Islet precursor cell (in vitro differentiated cells): ENCODE results near the gene PALMD.

Source experiments
- DNase-seq: peaks from one replicate; pipeline ENCODE4 v3.0.0-alpha.2; 2018

The PALMD gene

DNA sequence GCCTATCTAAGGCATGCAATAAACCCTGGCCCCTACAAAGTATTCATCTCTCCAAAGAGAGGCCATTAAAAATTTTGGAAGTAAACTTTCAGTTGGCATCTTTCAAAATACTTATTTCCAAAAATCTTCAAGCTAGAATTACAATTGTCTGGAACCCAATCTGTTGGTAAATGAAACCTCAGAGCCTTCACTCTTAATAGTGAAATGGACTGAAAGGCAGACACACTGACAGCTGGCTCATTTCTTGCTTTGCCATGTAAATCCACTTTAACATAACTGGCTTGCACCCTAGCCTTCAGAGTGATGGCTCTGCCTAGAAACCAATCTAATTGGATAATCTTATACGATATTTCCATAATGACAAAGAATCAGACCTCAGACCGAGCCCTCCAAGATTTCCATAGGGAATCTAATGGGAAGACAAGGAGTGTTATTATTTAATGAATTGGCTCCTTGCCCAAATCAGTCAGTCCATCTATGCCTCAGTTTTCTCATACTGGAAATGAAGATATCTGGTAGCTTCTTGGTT is 9.2 kb upstream of the PALMD start:
- no peak for DNase-seq

DNA sequence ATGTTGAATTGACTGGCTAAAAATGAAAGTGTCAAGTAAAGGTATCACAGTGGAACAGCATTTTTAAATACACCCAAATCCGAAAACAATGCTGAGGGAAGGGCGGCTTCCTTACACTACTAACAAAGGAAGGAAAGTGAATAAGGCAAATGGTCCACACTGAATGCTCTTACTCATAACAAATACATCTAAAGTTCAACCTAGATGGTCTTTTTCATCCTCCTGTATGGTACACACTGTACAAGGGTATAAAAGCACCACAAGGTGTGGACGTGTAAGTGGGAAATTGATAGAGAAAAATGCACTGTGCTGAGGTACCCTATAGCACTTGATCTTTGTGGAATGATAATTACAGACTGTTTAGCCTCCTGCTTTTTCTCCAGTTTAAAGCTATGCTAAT is 7.1 kb upstream of the PALMD start:
- DNase-seq, result no peak

DNA sequence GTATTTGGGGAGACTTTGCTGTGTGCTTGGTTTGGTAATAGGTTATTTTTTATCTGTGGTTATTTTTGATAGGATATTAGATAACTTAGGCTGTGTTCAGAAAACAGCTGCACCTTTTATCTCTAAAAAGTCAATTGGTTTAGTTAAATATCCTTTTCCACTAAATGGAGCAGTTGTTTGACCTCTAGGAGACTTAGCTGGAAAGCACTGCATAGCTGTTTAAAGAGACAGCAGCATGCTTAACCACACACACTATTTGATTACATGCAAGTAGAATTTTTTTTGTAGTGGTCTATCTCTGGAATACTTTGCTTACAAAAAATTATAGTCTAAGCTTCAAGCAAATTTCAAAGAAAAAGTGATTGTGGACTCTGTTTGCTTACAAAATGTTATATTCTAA is 6.5 kb upstream of the PALMD start:
- DNase-seq, result no peak

DNA sequence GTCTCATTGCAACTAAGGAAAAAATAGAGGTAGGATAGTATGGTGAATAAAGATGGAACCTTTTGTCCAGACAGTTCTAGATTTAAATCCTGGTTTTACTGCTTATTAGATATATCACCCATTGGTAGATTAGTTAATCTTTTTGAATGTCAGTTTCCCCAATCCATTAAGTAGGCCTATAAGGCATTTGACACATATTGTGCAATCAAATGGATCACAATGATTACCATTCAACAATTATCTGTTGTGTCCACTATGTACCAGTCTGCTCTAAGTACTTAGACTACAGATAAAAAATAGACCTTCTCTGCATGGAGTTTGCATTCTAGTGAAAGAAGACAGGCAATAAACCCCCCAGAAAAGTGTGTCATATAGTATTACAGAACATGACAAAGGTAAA is 6.0 kb upstream of the PALMD start:
- DNase-seq, result no peak

DNA sequence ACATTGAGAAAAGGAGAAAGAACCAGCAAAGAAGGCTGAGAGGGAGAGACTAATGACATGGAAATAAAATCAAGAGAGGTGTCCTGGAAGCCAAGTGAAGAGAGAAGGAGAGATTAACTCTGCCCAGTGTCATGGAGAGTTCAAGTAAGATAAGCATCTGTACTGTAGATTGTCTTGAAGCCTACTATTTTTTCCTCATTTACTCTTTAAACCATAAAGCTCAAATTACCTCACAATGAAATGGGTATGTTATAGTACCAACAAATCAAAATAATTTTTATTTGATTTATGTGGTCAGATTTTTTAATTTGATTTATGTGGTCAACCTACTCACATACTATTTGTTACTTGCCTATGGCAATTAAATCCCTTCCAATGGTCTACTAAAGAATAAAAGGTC is 5.2 kb upstream of the PALMD start:
- DNase-seq, result no peak

DNA sequence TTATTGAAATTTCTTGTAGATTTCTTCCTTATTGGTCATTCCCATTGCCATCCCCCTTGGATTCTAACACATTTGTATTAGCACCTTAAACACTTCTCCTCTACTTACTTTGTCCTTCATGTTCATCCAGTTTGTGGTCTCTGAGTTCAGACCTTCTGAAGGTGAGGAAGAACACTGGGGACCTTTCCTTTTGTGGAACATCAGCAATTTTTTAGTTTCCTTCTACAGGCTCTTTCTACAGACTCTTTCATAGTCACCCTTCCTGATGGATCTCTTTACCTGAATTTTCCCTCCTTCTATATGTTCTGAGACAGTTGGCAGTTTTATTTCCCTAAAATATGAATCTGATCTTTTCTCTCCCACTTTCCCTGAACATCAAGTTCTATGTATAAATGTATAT is 4.4 kb upstream of the PALMD start:
- no peak for DNase-seq

DNA sequence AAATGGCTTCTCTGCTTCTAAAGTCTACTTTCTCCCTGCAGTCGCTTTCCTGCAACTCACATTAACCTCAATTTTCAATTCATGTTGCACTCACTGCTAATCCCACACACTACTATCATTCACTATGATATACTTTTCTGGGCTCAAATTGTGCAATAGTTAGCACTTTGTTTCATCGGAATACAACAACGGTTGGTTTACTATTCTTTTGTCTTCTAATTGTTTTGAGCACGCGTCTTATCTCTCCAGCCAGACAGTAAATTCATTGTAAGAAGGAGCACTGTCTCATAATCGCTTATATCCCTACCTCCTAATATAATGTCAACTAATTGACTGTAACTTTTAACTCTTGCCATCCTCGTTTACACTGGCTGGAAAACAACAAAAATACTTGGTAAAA is 3.9 kb upstream of the PALMD start:
- DNase-seq, result no peak

DNA sequence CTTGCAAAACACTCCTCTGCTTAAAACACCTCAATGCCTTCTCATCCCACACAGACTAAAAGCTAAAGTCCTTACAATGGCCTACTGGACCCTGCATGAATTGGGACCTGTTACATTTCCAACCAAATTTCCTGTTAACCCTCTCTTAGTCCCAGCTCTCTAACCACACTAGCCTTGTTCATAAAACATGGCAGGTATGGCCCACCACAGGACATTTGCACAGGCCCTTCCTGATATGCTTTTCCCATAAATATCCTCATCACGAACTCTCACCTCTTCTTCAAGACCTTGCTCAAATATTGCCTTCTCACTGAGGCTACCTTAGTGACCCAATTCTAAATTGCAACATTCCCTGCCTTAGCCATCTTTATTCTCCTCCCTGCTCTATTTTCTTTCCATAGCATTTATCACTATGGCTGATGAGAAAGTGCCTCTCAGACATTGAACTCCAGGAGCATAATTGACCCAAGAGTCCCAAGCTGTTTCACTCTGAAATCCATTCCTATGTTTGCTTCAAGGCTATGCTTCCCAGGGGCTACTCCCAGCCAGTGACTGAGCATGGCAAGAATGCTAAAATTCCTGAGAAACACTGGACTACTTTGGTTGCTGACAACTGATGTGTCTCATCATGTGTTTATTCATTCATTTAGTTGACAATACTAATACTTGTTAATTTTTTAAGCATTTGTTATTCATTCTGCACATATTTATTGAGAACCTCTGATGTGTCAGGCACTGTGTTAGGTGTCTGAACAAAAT is 2.7 kb upstream of the PALMD start:
- no peak for DNase-seq

DNA sequence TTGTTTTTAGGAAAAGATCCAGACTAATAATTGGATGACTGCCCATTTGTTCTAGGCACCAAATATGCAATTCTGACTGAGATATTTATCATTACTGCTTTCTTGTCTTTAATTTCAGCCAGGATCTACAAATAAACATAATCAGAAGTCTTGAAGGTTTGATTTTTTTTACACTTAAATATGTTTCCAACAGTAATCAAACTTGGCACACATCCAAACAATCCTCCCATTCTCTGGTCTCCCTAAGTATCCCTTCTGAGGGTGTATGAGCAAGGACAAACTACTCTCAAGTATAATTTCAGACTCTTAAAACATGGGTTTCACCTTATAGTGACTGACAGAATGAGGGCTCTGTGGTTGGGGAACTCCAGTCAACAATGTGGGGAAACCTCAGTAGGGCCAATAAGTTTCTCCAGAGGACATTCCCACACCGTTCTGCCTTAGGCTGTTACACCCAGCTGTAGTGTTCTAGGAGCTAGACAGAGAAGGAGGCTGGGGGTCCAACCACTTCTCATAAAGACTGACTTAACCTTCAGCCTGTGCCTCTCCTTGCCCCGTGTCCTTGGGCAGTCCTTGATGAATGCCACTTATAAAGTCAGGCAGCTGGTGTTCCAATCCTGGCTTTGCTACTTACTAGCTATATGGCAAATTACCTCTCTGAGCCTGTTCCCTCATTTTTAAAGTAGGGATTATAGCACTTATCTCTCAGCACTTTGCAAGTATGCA is 1.5 kb upstream of the PALMD start:
- no peak for DNase-seq

DNA sequence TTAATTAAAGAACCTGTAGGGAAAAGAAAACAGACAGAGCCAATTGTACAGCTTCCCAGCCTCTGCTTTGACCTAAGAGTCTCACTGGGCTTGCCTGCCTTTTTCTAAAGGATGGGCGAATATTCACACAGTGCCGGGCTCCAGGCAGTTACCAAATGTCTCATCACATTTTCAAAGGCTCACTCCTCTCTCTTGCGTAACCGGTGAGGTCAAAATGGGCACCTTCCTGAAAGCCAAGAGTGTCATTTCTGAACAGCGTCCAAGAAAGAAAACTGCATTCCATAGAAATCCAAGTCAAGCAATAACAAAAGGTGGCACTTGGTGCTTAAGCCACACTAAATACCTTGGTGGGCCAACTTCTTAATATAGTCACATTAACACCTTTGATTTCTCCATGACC is 710 bp upstream of the PALMD start:
- DNase-seq, result no peak

DNA sequence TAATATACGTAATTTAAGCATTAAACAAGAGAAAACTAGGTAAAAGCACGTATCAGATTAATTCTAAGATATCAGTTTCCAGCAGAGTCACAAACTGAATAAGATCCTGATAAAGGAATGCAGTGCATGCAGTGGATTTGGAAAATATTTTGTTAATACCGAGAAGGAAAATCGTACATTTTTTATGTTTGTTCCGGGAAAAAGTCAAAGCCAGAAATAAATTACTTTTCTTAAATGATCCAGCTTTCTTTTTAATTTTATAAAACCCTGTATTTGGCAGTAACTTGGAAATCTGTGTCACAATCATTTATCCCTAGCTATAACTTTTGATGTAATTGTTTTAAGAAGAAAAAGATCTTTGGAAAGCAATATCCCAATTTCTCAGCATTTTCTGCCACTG is 955 bp downstream of the PALMD start:
- DNase-seq, result no peak

DNA sequence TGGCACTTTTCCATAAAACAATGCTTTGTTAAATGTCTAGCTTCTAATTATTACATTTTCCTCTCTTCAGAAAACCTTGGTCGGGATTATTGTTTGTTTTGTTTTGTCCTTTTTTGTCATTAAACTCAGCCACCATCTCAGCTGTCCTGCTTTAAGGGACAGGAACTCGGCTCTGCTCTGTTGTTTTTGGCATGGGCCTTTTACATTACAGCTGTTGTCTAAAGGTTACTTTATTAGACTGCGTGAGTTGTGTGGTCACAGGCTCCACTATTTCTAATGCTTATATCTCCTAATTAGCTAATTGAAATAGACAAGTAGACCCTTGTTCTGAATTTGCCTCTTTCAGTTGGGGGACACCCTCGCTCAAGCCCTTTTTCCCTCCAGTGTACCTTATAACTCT is 1.6 kb downstream of the PALMD start:
- no peak for DNase-seq

DNA sequence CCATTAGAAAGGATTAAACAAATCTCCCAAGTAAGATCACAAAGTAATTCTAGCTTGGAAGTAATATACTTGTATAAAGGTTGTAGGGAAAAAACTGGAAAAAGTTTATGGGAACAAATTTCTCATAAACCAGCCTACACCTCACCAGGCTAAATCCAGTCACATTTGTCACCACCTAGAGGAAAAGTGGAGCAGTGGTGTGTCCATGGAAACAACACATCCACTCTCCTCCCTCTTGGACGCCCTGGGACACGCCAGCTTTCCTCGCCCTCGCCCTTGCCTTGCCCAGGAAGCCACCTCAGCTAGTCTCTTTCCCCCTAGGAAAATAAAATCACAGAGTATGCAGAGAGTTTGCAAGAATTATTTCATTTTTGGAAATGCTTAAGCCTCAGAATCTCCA is 2.2 kb downstream of the PALMD start:
- DNase-seq, result no peak

DNA sequence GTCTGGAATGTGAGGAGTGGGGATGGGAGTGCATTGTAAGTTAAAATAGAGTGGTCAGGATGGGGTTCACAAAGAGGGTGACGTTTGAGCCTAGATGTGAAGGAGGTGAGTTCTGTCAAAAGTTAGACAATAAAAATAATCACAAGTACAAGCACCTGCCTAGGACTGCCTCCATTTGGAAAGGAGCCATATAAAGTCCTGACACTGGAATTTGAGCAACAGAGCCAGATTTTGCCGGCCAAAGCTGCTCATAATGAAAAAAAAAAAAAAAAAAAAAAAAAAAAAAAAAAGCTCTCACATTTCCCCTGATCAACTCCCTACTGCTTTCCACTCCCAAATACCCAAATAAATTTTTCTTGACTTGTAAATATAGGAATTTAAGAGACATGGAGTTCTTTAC is 4.1 kb downstream of the PALMD start:
- no peak for DNase-seq

DNA sequence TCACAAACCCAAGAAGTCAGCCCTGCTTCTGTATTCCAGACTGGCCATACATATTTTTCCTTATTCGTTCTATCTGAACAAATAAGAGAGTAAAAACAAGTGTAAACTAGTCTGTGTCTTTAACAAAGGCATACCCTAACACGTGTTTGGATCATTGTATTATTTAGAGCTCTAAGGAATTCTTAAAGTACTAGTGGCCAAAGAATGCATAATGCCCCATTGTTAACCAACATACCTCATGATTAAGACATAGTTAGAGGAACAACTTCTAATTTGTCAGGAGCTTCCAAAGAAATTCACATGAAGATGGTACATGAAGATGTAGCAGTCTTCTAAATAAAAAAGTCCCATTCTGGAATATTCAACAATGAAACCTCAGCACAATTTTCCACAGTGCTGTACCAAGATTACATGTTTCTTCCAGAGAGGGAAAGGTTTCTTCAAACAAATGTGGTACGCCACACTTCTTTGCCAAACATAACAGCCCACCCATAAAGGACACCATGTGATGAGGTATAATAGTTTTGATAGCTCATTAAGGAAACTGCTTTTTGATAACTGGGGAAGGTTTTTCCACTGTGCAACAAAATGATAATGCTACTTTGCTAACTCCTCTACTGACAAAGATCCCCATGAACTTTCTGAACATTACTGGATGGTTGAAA is 5.0 kb downstream of the PALMD start:
- no peak for DNase-seq

DNA sequence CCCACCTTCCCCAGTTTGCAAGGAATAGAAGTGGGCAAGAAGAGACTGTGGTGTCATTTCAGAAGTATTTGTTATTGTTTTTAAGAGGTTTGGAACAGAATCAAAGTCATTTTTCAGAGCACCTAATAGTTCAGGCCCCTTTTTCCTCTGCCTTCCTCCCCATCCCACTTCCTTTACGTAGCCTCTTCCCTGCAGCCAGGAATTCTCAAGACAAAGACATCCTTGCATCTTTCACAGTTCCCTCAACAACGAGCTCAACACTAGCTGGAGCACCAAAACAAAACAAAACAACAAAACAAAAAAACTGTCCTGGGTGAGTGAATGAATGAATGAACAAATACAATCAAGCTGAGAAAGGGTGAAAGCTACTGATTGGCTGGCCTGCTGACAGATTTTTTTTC is 7.0 kb downstream of the PALMD start:
- no peak for DNase-seq

DNA sequence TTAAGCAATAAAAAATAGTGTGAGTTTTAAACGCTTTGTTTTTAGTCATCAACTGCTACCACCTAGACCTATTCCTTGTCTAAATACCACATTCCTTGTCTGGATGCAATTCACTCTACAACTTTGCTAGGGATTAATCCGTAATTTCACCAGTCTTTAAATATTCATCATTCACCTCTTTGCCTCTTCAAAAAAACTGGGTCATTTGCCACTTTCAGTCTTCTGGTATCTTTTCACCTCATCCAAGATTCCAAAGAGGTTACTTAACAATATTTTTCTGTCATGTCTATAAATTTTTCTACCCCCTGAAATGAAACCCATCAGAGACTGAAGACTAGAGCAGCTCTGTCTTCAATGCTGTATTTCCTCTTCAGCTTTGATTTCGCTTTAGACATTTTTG is 9.5 kb downstream of the PALMD start:
- no peak for DNase-seq

DNA sequence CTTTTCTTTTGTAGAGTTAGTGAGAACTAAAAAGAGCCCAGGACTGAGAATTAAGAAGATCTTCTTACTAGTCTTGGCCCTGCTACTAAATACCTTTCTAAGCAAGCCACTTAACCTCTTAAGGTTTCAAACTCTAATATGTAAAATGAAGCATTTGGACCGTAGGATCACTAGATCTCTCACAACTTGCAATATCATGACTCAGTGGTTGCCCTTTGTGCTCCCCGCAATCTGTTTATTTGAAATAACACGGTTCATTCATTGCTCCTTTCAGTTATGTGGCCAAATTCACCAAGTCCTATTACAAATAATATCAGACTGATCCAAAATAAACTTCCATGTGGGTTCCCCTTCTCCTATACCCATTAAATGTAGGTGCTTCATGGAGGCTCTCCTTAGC is 10.8 kb downstream of the PALMD start:
- no peak for DNase-seq

DNA sequence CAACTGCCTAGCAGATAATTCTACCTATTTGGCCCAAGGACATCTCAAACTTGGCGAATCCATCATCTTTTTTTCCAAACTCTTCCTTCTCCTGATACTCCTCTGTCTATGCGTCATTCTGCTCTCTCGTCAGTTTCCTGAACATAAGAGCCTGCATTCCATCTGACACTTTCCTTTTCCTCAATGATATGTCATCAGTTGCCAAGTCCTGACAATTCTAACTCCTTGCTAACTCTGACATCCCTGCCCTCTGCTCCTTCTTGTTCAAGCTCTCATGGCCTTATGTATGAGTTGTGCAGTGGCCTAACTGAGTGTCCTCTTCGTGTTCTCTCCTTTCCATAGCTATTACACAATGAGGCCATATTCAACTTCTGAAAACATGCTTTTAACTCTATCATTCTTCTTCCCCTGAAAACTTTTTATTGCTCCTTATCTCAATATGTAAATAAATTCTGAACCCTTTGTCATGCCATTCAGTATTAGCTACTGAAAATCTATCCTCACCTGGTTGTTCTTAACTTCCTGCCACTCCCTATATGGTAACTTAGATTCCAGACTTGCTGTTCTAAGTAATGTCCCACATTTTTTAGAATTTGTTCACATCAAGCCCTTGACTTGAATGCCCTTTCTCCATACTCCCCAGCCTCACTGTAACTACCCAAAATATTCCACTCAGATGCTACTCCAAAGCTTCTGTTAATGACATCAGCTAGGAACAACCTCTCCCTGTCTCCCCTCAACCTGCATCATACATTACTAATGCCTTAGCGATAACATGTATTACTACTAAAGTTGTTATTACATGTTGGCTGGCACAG is 11.5 kb downstream of the PALMD start:
- no peak for DNase-seq

DNA sequence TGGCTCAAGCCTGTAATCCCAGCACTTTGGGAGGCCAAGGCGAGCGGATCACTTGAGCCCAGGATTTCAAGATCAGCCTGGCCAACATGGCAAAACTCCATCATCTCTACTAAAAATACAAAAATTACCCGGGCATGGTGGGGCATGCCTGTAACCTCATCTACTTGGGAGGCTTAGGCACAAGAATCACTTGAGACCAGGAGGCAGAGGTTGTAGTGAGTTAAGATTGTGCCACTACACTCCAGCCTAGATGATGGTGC is 12.0 kb downstream of the PALMD start:
- DNase-seq, result no peak

DNA sequence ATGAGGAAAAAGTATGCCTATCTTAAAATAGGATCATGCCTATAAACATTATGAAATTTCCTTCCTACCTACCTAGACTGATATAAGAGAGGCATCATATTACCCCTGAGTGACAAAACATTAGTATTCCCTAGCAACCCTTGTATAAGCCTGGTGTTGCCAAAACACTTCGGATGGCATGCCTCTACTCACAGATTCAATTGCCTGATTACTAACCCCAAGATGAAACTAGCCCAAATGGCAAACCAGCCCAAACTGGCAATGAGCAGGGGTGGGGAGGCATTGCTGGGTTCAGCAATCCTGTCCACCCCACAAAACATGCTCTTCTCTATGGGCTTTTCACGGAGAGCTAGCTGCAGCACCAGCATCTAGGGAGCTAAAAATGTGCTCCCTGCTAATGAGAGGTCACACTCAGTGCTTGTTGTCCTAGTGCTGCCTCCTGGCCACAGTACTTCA is 13.9 kb downstream of the PALMD start:
- DNase-seq, result no peak

DNA sequence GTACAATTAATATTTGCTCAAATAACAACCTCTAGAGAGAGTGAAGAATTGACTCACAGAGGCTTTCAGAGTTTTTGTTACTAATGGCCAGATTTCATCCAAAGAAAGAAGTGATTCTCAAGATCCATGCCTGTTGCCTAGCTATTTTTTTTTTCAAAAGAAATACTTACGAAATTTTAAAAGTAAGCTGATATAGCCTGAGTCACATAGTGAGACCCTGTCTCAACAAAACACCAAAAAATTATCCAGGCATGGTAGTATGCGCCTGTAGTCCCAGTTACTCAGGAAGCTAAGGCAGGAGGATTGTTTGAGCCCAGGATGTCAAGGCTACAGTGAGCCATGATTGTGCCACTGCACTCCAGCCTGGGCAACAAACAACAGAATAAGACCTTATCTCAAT is 14.6 kb downstream of the PALMD start:
- no peak for DNase-seq

DNA sequence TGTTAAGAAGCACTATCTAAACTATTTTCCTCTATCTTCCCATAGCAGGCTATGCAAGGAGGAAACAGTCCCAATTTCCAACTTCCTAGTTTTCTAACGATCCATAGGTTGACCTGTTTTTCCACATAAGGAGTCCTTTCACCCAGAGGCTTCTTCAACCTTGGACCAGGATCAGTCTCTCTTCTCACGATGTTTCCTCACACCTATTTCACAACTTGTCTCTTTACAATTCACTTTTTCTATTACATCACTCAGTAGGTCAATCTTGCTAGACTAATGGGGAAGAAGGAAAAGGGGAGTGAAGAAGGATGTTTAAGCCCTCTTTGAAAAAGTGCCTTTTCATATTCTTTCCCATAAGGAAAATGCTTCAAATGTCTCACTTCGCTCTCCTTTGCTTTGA is 15.9 kb downstream of the PALMD start:
- DNase-seq, result no peak
